ENCODE data around the gene C1QB. TPM values are rescaled to one million over a fixed set of nuclear protein-coding genes. Genes with fewer than 3 reads are reported as not detected.
"Not testable (repeated sequence)": the region's sequence is repeated elsewhere in the genome, so short reads cannot be mapped to it uniquely, and the experiment has no call there.

The C1QB gene
- total RNA-seq, 1 donor from 2014 or later = 79.0 TPM

DNA sequence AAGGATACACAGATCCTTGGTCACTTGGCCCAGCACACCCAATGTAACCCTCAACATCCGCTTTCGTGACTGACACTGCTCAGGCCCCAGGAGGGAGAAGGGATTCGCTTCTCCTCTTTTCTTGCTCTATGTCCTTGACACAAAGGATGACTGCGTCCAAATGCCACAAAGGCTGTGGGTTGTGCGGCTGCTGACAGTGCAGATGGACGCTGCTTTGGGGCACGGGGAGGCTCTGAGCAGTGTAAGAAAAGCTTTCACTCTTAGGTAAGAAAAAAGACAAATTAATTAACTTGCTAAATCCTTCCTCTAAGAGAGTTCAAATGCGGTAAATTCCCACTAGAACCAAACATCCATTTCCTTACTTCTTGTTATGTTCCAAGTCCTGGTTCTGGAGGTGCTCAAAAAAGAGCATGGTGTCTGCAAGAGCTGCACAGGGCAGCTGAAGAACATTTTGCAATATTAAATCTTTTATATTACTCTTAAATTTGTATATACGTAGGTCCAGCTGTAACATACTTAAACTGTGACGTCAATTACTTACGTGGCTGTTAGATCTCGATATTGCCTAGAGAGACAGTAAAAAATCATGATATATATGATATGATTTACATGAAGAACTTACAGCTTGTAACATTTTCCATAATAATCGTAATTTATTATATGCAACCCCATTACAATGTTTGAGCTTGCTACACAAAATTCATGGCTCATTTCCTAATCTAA lies 38.2 kb downstream of the C1QB start:
- ATAC-seq = no peak
- no peak for DNase-seq (ENCODE audit: low spot score)

DNA sequence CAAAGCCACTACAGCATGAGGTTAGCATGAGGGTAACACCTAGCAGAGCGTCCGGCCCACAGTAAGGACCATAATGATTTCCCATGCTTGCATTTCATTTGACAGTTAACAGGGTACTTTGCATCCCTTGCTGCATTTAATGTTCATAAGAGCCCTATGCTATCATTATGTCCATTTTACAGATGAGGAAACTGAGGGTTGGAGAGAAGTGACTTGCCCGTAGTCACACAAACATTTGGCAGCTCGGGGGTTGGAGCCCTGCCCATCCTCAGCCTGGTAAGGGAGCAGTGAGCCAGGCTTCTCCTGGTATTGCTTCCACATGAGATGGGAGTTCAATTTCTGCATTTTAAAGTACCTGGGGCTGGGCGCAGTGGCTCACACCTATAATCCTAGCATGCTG lies 41.1 kb downstream of the C1QB start:
- ATAC-seq = no peak
- no peak for DNase-seq (ENCODE audit: low spot score)

DNA sequence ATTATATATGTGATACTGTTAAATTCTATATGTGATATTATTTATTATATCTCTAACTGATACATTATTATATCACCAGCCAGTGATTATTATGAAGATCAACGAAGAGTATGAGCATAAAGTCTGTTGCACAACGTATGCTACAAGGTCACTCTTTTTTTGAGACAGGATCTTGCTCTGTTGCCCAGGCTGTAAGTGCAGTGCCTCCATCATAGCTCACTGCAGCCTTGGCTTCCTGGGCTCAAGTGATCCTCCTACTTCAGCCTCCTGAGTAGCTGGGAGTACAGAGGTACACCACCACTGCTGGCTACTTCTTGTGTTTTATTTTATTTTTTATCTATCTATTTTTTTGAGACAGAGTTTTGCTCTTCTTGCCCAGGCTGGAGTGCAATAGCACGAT lies 43.6 kb downstream of the C1QB start:
- no peak for DNase-seq (ENCODE audit: low spot score)
- ATAC-seq = no peak

GRCh38 chr1:22697980-22698379 lies 44.9 kb downstream of the C1QB start:
- DNase-seq (ENCODE audit: low spot score) = no peak
- no peak for ATAC-seq

GRCh38 chr1:22699681-22700520 lies 46.9 kb downstream of the C1QB start:
- ATAC-seq (no peak), DNase-seq (ENCODE audit: low spot score) (no peak)

- no peak for DNase-seq (ENCODE audit: low spot score)
- ATAC-seq = no peak
These were observed 49.5 kb downstream of the C1QB start for GRCh38 chr1:22702296-22703085.

- peak; percentile 98 for ATAC-seq
- peak; percentile 79 for DNase-seq (ENCODE audit: low spot score)
These were observed 51.5 kb downstream of the C1QB start for GRCh38 chr1:22704440-22705067.

GRCh38 chr1:22705586-22705985 lies 52.5 kb downstream of the C1QB start:
- ATAC-seq = no peak
- no peak for DNase-seq (ENCODE audit: low spot score)

GRCh38 chr1:22706100-22706499 lies 53.1 kb downstream of the C1QB start:
- not testable (repeated sequence) for DNase-seq (ENCODE audit: low spot score); ATAC-seq

GRCh38 chr1:22708777-22709176 lies 55.7 kb downstream of the C1QB start:
- ATAC-seq (no peak), DNase-seq (ENCODE audit: low spot score) (no peak)

- DNase-seq (ENCODE audit: low spot score) = no peak
- no peak for ATAC-seq
These were observed 56.2 kb downstream of the C1QB start for GRCh38 chr1:22709227-22709626.

- peak; percentile 78 for DNase-seq (ENCODE audit: low spot score)
- peak; percentile 83 for ATAC-seq
These were observed 57.1 kb downstream of the C1QB start for GRCh38 chr1:22709891-22710700.

- ATAC-seq (peak; percentile 86), DNase-seq (ENCODE audit: low spot score) (no peak)
These were observed 57.6 kb downstream of the C1QB start, which contains the start of gene EPHB2 for GRCh38 chr1:22710701-22711049. EPHB2 (plus strand) TSS chr1:22710839; CDS start chr1:22710983, 144 bp downstream.

DNA sequence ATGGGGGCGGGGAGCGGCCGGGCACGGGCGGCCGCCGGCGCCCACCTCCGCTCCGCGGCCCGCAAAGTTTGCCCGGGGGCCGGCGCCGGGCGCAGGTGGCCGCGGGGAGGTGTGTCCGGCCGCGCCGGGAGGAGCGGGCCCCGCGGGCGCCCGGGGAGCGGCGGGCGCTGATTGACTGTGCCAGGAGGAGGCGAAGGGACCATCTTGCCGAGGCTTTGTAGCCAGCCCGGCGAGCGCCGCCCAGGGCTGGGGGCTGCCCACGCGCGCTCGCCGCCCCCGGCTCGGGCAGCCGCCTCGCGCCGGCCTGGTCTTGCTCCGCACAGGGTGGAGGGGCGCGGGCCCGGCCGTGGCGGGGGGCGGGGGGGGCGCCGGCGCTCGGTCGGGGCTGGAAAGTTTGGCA lies 58.0 kb downstream of the C1QB start:
- no peak for ATAC-seq
- DNase-seq (ENCODE audit: low spot score) = no peak

Other genes with a start within 250 kb of the C1QB start
- 6.7 TPM for gene ZBTB40, start 201.4 kb upstream of the C1QB start, total RNA-seq
- gene EPHA8, start 89.7 kb upstream of the C1QB start, total RNA-seq = not detected
- gene C1QA, start 16.6 kb upstream of the C1QB start, total RNA-seq = 65.3 TPM
- gene C1QC, start 9.6 kb upstream of the C1QB start, total RNA-seq = 76.0 TPM
- gene EPHB2, start 57.6 kb downstream of the C1QB start, total RNA-seq = 0.38 TPM